NT2/D1 (cell line): ENCODE data around the gene THAP3.

Experiments
- YY1 ChIP-seq: IDR thresholded peaks from 2 replicates; pipeline ENCODE4 v1.6.1; 2011; ENCODE audit not compliant: insufficient read length, insufficient read depth
- ZNF274 ChIP-seq: IDR thresholded peaks from 2 replicates; pipeline ENCODE4 v1.6.1; 2011; ENCODE audit warnings: mild to moderate bottlenecking, low read depth, low read length

DNA sequence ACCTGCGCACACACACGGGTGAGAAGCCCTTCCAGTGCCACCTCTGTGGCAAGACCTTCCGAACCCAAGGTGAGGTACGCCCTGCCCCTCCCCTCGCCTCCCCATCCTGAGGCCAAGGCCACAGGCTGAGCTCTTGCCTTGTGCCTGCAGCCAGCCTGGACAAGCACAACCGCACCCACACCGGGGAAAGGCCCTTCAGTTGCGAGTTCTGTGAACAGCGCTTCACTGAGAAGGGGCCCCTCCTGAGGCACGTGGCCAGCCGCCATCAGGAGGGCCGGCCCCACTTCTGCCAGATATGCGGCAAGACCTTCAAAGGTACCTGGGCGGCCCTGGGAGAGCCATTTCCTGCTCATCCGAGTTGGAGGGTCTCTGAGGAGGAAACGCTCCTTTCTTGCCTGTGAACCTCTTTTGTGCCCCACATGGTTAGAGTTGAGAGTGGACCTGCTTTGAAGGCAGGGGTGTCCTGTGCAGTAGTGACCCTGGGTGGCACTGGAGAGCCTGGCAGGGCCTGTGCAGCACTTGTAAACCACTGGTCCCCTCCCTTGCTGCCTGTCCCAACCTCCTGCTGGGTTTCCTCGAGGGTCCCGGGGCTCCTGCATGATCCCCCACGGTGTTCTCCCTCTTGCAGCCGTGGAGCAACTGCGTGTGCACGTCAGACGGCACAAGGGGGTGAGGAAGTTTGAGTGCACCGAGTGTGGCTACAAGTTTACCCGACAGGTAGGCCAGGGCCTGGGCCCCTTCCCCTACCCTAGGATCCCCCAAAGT, 36.4 kb upstream of the THAP3 start:
- TF ChIP-seq YY1 (no peak), ZNF274 (no peak)
